ENCODE measurements around the gene MUC4. TPM values are rescaled to one million over a fixed set of nuclear protein-coding genes. Genes with fewer than 3 reads are reported as not detected.

The MUC4 gene
- polyA plus RNA-seq, 1 of the 3 experiments (the other 2 are of a cell fraction) = 0.07 TPM

DNA sequence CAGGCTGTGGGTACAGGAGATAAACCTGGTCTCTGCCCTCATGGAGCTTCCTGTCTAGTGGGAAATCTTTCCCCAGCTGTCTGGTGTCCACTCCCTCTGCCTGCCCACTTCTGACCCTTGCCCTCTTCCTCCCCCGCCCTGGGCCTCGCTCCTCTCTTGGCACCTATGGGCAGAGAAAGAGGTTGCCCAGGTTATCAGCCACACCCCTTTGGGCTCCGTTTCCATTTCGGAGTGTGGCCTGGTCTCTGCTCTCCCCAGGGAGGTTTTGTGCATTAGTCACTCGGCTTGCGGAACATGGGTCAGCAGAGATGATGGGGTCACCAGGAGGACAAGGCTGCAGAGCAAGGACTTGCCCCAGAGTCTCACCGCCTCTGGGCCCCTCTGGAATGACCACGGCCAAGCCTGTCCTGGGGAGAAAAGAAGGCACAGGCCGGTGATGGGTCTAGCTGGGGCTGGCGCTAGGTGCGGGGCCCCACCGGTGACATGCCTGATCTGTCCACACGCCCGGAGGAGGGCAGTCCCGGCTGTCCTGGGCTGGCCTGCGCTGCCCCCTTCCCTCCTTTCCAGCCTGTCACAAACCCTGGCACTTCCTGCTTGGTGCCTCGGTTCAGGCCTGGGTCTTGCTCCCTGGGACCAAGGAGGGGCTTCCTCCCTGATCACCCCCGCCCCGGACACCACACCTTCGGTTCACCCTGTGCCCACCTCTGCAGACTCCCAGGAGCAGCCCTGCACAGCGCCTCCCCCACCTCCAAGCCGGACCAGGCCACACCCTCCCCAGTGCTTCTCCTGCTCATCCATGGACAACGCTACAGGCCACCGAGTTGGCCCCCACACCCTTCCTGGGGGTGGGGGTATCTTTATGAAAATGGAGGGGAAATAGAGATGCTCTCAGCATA is 35.6 kb upstream of the MUC4 start:
- H3K27me3 ChIP-seq (ENCODE audit: insufficient read depth) = peaks cover 4% of the 10 kb centered on the region

DNA sequence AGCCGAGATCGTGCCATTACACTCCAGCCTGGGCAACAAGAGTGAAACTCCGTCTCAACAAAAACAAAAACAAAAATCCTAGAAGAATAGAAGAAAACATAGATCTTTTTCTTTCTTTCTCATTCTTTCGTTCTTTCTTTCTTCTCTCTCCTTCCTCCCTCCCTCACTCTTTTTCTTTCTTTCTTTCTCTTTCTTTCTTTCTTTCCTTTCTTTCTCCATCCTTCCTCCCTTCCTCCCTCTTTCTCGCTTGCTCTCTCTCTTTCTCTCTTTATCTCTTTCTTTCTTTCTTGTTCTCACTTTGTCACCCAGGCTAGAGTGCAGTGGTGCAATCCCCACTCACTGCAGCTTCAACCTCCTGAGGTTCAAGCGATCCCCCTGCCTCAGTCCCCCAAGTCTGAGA is 33.8 kb upstream of the MUC4 start:
- POLR2A ChIA-PET = no interaction called here
- Histone ChIP-seq H3K27me3 (ENCODE audit: insufficient read depth) (peaks cover 4% of the 10 kb centered on the region), H3K9ac (no peak overlapping the region), H3K9me3 (no peaks in the 10 kb centered on the region), H3K27ac (ENCODE audit: low read depth in 2 of 2, low read length in 1 of 2) (no peak overlapping the region), H3F3A (replicated peaks; ENCODE audit: insufficient read depth) (no peaks in the 10 kb centered on the region), H3K9me2 (no peaks in the 10 kb centered on the region), H3K4me3 (ENCODE audit: low read depth in 2 of 2, low read length in 1 of 2) (no peak overlapping the region), H2AFZ (ENCODE audit: low read depth) (no peak overlapping the region), H4K20me1 (ENCODE audit: insufficient read depth) (no peaks in the 10 kb centered on the region), H3K4me1 (ENCODE audit: control insufficient read depth in 1 of 2, insufficient read depth in 2 of 2, low read depth in 1 of 2, low read length in 1 of 2) (no peaks in the 10 kb centered on the region), H3K79me2 (ENCODE audit: insufficient read depth) (no peaks in the 10 kb centered on the region), H3K4me2 (no peak overlapping the region), H3K36me3 (replicated peaks in 1 of 2; ENCODE audit: control insufficient read depth in 1 of 2, insufficient read depth in 2 of 2, low read length in 1 of 2) (no peaks in the 10 kb centered on the region)
- DNase-seq = no peak
- WGBS (ENCODE audit: low lambda C conversion rate) = 82% methylated on average over 6 of the region's 6 CpGs
- CTCF ChIA-PET = interaction anchor here (1.8 kb wide), 1 partner anchor 14 kb away, joined by 6 read pairs; no protein-coding TSS in a partner anchor
- TF ChIP-seq CHD2 (IDR thresholded peaks at IDR 0.05; ENCODE audit: low read length, partially characterized antibody) (no peak), FOXM1 (IDR thresholded peaks at IDR 0.05; ENCODE audit: low read depth) (no peak), RFX5 (IDR thresholded peaks at IDR 0.05; ENCODE audit: low read length) (no peak), RAD21 (IDR thresholded peaks at IDR 0.05; ENCODE audit: low read length) (no peak), JUND (IDR thresholded peaks at IDR 0.05) (no peak), SMC3 (IDR thresholded peaks at IDR 0.05; ENCODE audit: low read depth, low read length) (no peak), EP300 (IDR thresholded peaks at IDR 0.05; ENCODE audit: borderline replicate concordance in 1 of 2, low read depth in 1 of 2, low read length in 1 of 2) (no peak), NFIC (IDR thresholded peaks at IDR 0.05; ENCODE audit: borderline replicate concordance) (no peak), FOXJ3 (CRISPR knock-in tag; IDR thresholded peaks at IDR 0.05) (no peak)
- TF ChIP-seq, protein P1, sequence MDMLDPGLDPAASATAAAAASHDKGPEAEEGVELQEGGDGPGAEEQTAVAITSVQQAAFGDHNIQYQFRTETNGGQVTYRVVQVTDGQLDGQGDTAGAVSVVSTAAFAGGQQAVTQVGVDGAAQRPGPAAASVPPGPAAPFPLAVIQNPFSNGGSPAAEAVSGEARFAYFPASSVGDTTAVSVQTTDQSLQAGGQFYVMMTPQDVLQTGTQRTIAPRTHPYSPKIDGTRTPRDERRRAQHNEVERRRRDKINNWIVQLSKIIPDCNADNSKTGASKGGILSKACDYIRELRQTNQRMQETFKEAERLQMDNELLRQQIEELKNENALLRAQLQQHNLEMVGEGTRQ (IDR thresholded peaks at IDR 0.05; ENCODE audit: borderline replicate concordance, low read depth, low read length) = no peak
- TF ChIP-seq, protein P2, sequence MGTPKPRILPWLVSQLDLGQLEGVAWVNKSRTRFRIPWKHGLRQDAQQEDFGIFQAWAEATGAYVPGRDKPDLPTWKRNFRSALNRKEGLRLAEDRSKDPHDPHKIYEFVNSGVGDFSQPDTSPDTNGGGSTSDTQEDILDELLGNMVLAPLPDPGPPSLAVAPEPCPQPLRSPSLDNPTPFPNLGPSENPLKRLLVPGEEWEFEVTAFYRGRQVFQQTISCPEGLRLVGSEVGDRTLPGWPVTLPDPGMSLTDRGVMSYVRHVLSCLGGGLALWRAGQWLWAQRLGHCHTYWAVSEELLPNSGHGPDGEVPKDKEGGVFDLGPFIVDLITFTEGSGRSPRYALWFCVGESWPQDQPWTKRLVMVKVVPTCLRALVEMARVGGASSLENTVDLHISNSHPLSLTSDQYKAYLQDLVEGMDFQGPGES (IDR thresholded peaks at IDR 0.05; ENCODE audit: low read depth, low read length) = no peak
- TF ChIP-seq, protein P3, sequence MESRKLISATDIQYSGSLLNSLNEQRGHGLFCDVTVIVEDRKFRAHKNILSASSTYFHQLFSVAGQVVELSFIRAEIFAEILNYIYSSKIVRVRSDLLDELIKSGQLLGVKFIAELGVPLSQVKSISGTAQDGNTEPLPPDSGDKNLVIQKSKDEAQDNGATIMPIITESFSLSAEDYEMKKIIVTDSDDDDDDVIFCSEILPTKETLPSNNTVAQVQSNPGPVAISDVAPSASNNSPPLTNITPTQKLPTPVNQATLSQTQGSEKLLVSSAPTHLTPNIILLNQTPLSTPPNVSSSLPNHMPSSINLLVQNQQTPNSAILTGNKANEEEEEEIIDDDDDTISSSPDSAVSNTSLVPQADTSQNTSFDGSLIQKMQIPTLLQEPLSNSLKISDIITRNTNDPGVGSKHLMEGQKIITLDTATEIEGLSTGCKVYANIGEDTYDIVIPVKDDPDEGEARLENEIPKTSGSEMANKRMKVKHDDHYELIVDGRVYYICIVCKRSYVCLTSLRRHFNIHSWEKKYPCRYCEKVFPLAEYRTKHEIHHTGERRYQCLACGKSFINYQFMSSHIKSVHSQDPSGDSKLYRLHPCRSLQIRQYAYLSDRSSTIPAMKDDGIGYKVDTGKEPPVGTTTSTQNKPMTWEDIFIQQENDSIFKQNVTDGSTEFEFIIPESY (IDR thresholded peaks at IDR 0.05; ENCODE audit: borderline replicate concordance, low read depth) = no peak

More for the DNA sequence above, 35.6 kb upstream of the MUC4 start:
- ChIA-PET POLR2A (no interaction called here), CTCF (interaction anchor here (1.4 to 1.8 kb wide), 2 partner anchors 12 to 47 kb away, joined by 3 to 6 read pairs; no protein-coding TSS in a partner anchor)
- Histone ChIP-seq H3K9ac (no peak overlapping the region), H2AFZ (ENCODE audit: low read depth) (no peak overlapping the region), H3K4me1 (ENCODE audit: control insufficient read depth in 1 of 2, insufficient read depth in 2 of 2, low read depth in 1 of 2, low read length in 1 of 2) (no peaks in the 10 kb centered on the region; a peak in 1 of 4 replicates), H4K20me1 (ENCODE audit: insufficient read depth) (no peaks in the 10 kb centered on the region), H3K79me2 (ENCODE audit: insufficient read depth) (no peaks in the 10 kb centered on the region), H3K4me3 (ENCODE audit: low read depth in 2 of 2, low read length in 1 of 2) (no peak overlapping the region), H3K27ac (ENCODE audit: low read depth in 2 of 2, low read length in 1 of 2) (no peak overlapping the region), H3K9me3 (no peaks in the 10 kb centered on the region), H3F3A (replicated peaks; ENCODE audit: insufficient read depth) (no peaks in the 10 kb centered on the region), H3K9me2 (no peaks in the 10 kb centered on the region), H3K4me2 (no peak overlapping the region), H3K36me3 (replicated peaks in 1 of 2; ENCODE audit: control insufficient read depth in 1 of 2, insufficient read depth in 2 of 2, low read length in 1 of 2) (no peaks in the 10 kb centered on the region)
- peak; percentile 46; the same call in 1 of the 2 replicates for TF ChIP-seq RXRA (IDR thresholded peaks at IDR 0.05; ENCODE audit: borderline replicate concordance, low read depth)
- TF ChIP-seq, protein P4, sequence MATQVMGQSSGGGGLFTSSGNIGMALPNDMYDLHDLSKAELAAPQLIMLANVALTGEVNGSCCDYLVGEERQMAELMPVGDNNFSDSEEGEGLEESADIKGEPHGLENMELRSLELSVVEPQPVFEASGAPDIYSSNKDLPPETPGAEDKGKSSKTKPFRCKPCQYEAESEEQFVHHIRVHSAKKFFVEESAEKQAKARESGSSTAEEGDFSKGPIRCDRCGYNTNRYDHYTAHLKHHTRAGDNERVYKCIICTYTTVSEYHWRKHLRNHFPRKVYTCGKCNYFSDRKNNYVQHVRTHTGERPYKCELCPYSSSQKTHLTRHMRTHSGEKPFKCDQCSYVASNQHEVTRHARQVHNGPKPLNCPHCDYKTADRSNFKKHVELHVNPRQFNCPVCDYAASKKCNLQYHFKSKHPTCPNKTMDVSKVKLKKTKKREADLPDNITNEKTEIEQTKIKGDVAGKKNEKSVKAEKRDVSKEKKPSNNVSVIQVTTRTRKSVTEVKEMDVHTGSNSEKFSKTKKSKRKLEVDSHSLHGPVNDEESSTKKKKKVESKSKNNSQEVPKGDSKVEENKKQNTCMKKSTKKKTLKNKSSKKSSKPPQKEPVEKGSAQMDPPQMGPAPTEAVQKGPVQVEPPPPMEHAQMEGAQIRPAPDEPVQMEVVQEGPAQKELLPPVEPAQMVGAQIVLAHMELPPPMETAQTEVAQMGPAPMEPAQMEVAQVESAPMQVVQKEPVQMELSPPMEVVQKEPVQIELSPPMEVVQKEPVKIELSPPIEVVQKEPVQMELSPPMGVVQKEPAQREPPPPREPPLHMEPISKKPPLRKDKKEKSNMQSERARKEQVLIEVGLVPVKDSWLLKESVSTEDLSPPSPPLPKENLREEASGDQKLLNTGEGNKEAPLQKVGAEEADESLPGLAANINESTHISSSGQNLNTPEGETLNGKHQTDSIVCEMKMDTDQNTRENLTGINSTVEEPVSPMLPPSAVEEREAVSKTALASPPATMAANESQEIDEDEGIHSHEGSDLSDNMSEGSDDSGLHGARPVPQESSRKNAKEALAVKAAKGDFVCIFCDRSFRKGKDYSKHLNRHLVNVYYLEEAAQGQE (IDR thresholded peaks at IDR 0.05; ENCODE audit: low read depth, low read length) = no peak
- 72% methylated on average over 17 of the region's 24 CpGs for whole genome bisulfite sequencing (ENCODE audit: low lambda C conversion rate)
- no peak for DNase-seq
